ENCODE results near the gene CXCR2. TPM values are rescaled to one million over a fixed set of nuclear protein-coding genes. Genes with fewer than 3 reads are reported as not detected.

The CXCR2 gene
- total and polyA plus RNA-seq, 2 experiments from 2014 or later = 0.52 to 1.6 TPM

DNA sequence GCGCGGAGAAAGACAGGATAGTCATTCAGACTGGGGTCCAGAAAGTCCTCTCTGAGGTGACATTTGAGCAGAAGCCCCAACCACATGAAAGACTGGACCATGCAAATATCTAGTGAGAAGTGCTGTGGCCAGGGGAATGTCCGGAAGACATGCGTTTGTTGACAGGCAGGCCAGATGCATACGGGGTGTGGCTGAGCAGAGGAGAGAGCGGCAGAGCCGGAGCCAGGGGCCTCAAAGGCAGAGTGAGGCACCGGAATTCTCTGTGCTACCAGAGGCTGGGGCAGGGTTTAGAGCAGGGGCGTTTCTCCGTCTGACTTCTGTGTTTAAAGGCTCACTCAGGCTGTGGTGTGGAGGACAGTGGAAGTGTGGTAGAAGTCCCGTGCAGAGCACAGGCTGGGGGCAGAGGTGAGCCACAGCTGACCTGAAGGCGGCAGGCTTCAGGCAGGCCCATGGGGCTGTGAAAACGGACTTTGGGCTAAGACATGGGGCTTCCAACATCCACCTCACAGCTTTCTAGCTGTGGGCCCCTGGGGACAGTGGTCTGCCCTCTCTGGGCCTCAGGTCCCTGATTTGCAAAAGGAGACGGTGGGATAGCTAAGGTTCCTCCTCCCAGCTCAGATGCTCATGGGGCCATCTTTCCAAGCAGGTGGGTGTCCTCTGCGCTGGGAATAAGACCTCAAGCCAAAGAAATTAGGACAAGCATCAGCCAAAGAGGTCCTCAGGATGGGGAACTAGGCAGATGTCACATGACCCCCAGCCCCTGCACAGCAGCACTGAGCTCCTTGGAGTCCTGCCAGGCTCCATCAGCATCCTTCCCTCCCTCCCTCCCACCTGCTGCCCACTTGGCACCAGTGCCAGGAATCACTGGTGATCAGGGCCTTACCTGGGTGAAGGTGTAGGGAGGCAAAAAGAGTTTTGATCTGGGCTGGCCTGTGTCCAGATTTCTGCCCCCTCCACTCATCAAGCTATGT, 45.6 kb upstream of the CXCR2 start:
- no peaks in the 10 kb centered on the region for H3K9me2 ChIP-seq (ENCODE audit: insufficient read depth)
- Mint-ChIP-seq H3K36me3 (ENCODE audit: low read depth) (no peaks in the 10 kb centered on the region; the same call in 2 of the 3 replicates), H3K27ac (no peak overlapping the region), H3K9me3 (no peaks in the 10 kb centered on the region; the same call in 2 of the 3 replicates), H3K27me3 (ENCODE audit: insufficient read depth, low read depth, poor library complexity) (peaks cover 9% of the 10 kb centered on the region), H3K4me1 (peaks cover 4% of the 10 kb centered on the region; the same call in 2 of the 3 replicates), H3K4me3 (no peak overlapping the region)
- ATAC-seq (no peak), DNase-seq (ENCODE audit: low spot score) (no peak)
- H3K4me2 ChIP-seq = no peak overlapping the region
- no peak overlapping the region for H3K27ac ChIP-seq (ENCODE audit: low read depth)
- no peaks in the 10 kb centered on the region for H3K27me3 ChIP-seq (ENCODE audit: insufficient read depth)
- H3K79me2 ChIP-seq (replicated peaks; ENCODE audit: insufficient read depth) = no peaks in the 10 kb centered on the region
- no peak overlapping the region for H2AFZ ChIP-seq
- no peaks in the 10 kb centered on the region for H4K20me1 ChIP-seq (replicated peaks; ENCODE audit: insufficient read depth)
- H3K36me3 ChIP-seq (ENCODE audit: insufficient read depth) = no peaks in the 10 kb centered on the region
- H3K4me1 ChIP-seq (ENCODE audit: insufficient read depth) = no peaks in the 10 kb centered on the region
- H3K4me3 ChIP-seq = no peak overlapping the region
- no peaks in the 10 kb centered on the region for H3F3A ChIP-seq (replicated peaks; ENCODE audit: low read depth)
- no peak for TF ChIP-seq POLR2AphosphoS5 (IDR thresholded peaks at IDR 0.05; ENCODE audit: low read depth)
- TF ChIP-seq, protein P1, sequence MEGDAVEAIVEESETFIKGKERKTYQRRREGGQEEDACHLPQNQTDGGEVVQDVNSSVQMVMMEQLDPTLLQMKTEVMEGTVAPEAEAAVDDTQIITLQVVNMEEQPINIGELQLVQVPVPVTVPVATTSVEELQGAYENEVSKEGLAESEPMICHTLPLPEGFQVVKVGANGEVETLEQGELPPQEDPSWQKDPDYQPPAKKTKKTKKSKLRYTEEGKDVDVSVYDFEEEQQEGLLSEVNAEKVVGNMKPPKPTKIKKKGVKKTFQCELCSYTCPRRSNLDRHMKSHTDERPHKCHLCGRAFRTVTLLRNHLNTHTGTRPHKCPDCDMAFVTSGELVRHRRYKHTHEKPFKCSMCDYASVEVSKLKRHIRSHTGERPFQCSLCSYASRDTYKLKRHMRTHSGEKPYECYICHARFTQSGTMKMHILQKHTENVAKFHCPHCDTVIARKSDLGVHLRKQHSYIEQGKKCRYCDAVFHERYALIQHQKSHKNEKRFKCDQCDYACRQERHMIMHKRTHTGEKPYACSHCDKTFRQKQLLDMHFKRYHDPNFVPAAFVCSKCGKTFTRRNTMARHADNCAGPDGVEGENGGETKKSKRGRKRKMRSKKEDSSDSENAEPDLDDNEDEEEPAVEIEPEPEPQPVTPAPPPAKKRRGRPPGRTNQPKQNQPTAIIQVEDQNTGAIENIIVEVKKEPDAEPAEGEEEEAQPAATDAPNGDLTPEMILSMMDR (conservative IDR thresholded peaks at IDR 0.05; ENCODE audit: low read depth in 2 of 2) = peak in 1 of 2 experiments; percentile 6; a peak in 1 of 4 replicates

GRCh38 chr2:218081063-218081462, 44.8 kb upstream of the CXCR2 start:
- ATAC-seq (no peak), DNase-seq (ENCODE audit: low spot score) (no peak)
- no peak overlapping the region for H3K4me3 Mint-ChIP-seq
- Histone ChIP-seq H3K79me2 (replicated peaks; ENCODE audit: insufficient read depth) (no peaks in the 10 kb centered on the region), H4K20me1 (replicated peaks; ENCODE audit: insufficient read depth) (no peaks in the 10 kb centered on the region), H3K4me1 (ENCODE audit: insufficient read depth) (no peaks in the 10 kb centered on the region), H3K27me3 (ENCODE audit: insufficient read depth) (no peaks in the 10 kb centered on the region), H3K36me3 (ENCODE audit: insufficient read depth) (no peaks in the 10 kb centered on the region), H2AFZ (no peak overlapping the region), H3K27ac (ENCODE audit: low read depth) (no peak overlapping the region), H3K4me2 (no peak overlapping the region), H3K9me2 (ENCODE audit: insufficient read depth) (no peaks in the 10 kb centered on the region), H3F3A (replicated peaks; ENCODE audit: low read depth) (no peaks in the 10 kb centered on the region), H3K4me3 (no peak overlapping the region)
- H3K36me3 Mint-ChIP-seq (ENCODE audit: low read depth) = no peaks in the 10 kb centered on the region; the same call in 2 of the 3 replicates
- peaks cover 2% of the 10 kb centered on the region; the same call in 2 of the 3 replicates for H3K9me3 Mint-ChIP-seq
- peaks cover 4% of the 10 kb centered on the region; the same call in 2 of the 3 replicates for H3K4me1 Mint-ChIP-seq
- TF ChIP-seq JUNB (IDR thresholded peaks at IDR 0.05; ENCODE audit: unreplicated experiment) = no peak
- TF ChIP-seq, protein P2, sequence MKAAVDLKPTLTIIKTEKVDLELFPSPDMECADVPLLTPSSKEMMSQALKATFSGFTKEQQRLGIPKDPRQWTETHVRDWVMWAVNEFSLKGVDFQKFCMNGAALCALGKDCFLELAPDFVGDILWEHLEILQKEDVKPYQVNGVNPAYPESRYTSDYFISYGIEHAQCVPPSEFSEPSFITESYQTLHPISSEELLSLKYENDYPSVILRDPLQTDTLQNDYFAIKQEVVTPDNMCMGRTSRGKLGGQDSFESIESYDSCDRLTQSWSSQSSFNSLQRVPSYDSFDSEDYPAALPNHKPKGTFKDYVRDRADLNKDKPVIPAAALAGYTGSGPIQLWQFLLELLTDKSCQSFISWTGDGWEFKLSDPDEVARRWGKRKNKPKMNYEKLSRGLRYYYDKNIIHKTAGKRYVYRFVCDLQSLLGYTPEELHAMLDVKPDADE (IDR thresholded peaks at IDR 0.05) = no peak
- TF ChIP-seq ZNF462 (CRISPR knock-in tag; IDR thresholded peaks at IDR 0.05) = no peak
- TF ChIP-seq EZH2phosphoT487 (IDR thresholded peaks at IDR 0.05; ENCODE audit: unreplicated experiment) = no peak
- TF ChIP-seq, protein P1 (conservative IDR thresholded peaks at IDR 0.05; ENCODE audit: low read depth in 2 of 2) = no peak
- no peak overlapping the region for H3K27ac Mint-ChIP-seq
- H3K27me3 Mint-ChIP-seq (ENCODE audit: insufficient read depth, low read depth, poor library complexity) = peaks cover 9% of the 10 kb centered on the region

Measured in GM23338 (cell line).